Memory B cell (primary cell): ENCODE results near the gene GLRA1.
"Not testable (repeated sequence)": the region's sequence is repeated elsewhere in the genome, so short reads cannot be mapped to it uniquely, and the experiment has no call there.

Experiments
- ATAC-seq: fragments of 150-1000 bp; cut with Tn5 transposase; 2 replicates; pipeline ENCODE4 v1.10.0; 2021; ENCODE audit warnings: low read depth, mild to moderate bottlenecking, moderate library complexity
- DNase-seq, 2 donors: peaks; one replicate each; pipeline ENCODE4 v3.0.0; 2022; ENCODE audit warnings: low spot score in 2 of 2
- H3K27ac Mint-ChIP-seq: one replicate; pipeline ENCODE4 v1.8.0; 2022; ENCODE audit warnings: mild to moderate bottlenecking, moderate library complexity, mixed read lengths
- H3K27me3 Mint-ChIP-seq: one replicate; pipeline ENCODE4 v1.8.0; 2022; ENCODE audit warnings: mixed read lengths
- H3K36me3 Mint-ChIP-seq: one replicate; pipeline ENCODE4 v1.8.0; 2022; ENCODE audit warnings: mild to moderate bottlenecking, mixed read lengths
- H3K4me1 Mint-ChIP-seq: one replicate; pipeline ENCODE4 v1.8.0; 2022; ENCODE audit warnings: mixed read lengths
- H3K4me3 Mint-ChIP-seq: one replicate; pipeline ENCODE4 v1.8.0; 2022; ENCODE audit warnings: mild to moderate bottlenecking, moderate library complexity, mixed read lengths
- H3K9me3 Mint-ChIP-seq: one replicate; pipeline ENCODE4 v1.8.0; 2022; ENCODE audit warnings: mixed read lengths

GLRA1 gene

GRCh38 chr5:151810449-151810848 lies 114.2 kb downstream of the GLRA1 start:
- DNase-seq (no peak), ATAC-seq (no peak)
- Mint-ChIP-seq H3K4me3 (no peak overlapping the region), H3K36me3 (peaks cover 24% of the 10 kb centered on the region), H3K27ac (peak overlapping the region; percentile 43), H3K9me3 (no peaks in the 10 kb centered on the region), H3K4me1 (peaks cover 5% of the 10 kb centered on the region), H3K27me3 (no peaks in the 10 kb centered on the region)

DNA sequence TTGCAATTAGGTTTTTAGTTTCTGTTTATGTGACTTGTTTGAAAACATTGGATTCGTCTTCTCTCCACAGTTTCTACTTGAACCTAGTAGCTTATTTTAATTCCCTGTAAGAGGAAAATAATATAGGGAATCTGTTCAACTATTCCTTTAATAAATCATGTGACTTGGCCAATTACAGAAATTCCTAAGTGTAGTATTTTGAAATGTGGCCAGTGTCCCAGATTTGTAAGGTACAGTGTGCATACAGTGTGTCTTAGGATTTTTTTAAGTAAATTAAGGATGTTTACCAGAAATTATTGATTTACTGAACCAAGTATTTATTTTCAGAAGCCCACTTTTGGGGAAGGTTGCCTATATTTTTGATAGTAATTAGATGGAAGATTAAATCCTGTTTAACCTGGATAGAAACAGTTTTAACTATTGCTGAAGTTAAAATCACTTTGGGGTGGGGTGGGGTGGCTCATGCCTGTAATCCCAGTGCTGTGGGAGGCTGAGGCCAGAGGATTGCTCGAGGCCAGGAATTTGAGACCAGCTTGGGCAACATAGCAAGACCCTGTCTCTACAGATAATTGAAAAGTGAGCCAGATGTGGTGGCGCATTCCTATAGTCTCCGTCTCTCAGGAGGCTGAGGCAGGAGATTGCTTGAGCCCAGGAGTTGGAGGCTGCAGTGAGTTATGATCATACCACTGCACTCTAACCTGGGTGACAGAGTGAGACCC lies 116.0 kb downstream of the GLRA1 start:
- Mint-ChIP-seq H3K9me3 (no peaks in the 10 kb centered on the region), H3K27ac (no peak overlapping the region), H3K27me3 (no peaks in the 10 kb centered on the region), H3K36me3 (peaks cover 24% of the 10 kb centered on the region), H3K4me1 (peaks cover 7% of the 10 kb centered on the region), H3K4me3 (no peak overlapping the region)
- ATAC-seq (no peak), DNase-seq (no peak)

DNA sequence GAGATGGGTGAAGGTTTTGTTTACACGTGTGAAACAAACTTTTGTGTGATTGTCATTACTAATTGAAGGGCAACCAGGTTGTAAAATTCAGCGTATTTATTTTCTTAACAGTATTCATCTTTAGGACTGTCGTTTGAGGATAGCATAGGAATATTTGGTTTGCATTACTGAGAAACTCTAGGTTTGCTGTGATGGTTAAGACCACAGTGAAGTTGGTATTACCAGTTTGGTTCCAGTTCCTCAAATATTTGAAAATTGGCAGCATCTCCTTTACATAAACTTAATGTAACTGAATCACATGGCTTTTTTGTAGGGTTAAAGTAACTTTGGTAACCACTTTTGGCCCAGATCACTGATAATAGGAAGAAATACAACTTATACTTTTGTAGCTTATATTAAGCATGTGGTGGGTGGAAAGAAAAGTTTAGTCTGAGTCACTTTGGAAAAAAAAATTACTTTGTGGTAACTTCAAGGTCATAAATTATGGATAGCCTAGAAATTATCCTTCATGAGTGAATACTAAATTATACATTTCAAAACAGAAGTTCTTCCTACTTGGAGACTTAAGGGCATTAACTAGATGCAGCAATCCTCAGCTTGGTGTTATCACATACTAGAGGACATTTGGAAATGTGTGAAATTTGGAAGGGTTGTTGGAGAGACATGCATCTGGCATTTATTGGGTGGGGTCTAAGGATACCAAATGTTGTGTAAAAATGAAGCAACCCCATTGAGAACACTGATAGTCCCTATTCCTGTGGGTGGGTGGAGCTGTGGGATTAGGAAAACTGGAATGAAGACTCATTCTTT lies 119.0 kb downstream of the GLRA1 start:
- H3K4me1 Mint-ChIP-seq: peaks cover 5% of the 10 kb centered on the region
- no peak for DNase-seq
- peaks cover 19% of the 10 kb centered on the region for H3K36me3 Mint-ChIP-seq
- H3K27ac Mint-ChIP-seq: peak overlapping the region; percentile 81
- H3K9me3 Mint-ChIP-seq: no peaks in the 10 kb centered on the region
- ATAC-seq: no peak
- no peak overlapping the region for H3K4me3 Mint-ChIP-seq
- H3K27me3 Mint-ChIP-seq: no peaks in the 10 kb centered on the region

GRCh38 chr5:151800532-151800931 lies 124.1 kb downstream of the GLRA1 start:
- H3K4me1 Mint-ChIP-seq: peaks cover 5% of the 10 kb centered on the region
- no peak overlapping the region for H3K4me3 Mint-ChIP-seq
- peaks cover 24% of the 10 kb centered on the region for H3K36me3 Mint-ChIP-seq
- ATAC-seq (no peak), DNase-seq (no peak)
- H3K27ac Mint-ChIP-seq: no peak overlapping the region
- no peaks in the 10 kb centered on the region for H3K9me3 Mint-ChIP-seq
- H3K27me3 Mint-ChIP-seq: no peaks in the 10 kb centered on the region

DNA sequence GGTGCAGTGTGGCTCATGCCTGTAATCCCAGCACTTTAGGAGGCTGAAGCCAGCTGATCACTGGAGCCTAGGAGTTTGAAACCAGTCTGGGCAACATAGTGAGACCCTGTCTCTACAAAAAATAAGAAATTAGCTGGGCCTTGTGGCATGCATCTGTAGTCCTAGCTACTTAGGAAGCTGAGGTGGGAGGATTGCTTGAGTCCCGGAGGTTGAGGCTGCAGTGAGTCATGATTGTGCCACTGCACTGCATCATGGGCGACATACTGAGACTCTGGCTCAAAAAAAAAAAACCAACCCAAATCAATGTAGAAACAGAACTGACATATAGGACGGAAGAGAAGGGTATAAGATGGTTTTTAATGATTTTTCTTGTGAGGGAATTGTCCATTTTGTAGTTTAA lies 125.2 kb downstream of the GLRA1 start:
- H3K27me3 Mint-ChIP-seq: no peaks in the 10 kb centered on the region
- H3K27ac Mint-ChIP-seq: no peak overlapping the region
- peaks cover 24% of the 10 kb centered on the region for H3K36me3 Mint-ChIP-seq
- H3K4me1 Mint-ChIP-seq: peaks cover 3% of the 10 kb centered on the region
- no peak for DNase-seq
- ATAC-seq: no peak
- H3K9me3 Mint-ChIP-seq: no peaks in the 10 kb centered on the region
- H3K4me3 Mint-ChIP-seq: no peak overlapping the region

GRCh38 chr5:151798674-151799073 lies 126.0 kb downstream of the GLRA1 start:
- no peak overlapping the region for H3K27ac Mint-ChIP-seq

GRCh38 chr5:151795426-151795825 lies 129.2 kb downstream of the GLRA1 start:
- no peak overlapping the region for H3K4me3 Mint-ChIP-seq
- no peak for ATAC-seq
- H3K27me3 Mint-ChIP-seq: no peaks in the 10 kb centered on the region
- no peaks in the 10 kb centered on the region for H3K9me3 Mint-ChIP-seq
- peaks cover 3% of the 10 kb centered on the region for H3K4me1 Mint-ChIP-seq
- DNase-seq: no peak
- H3K27ac Mint-ChIP-seq: no peak overlapping the region
- H3K36me3 Mint-ChIP-seq: peaks cover 36% of the 10 kb centered on the region

More at GRCh38 chr5:151798674-151799073, 126.0 kb downstream of the GLRA1 start:
- Mint-ChIP-seq H3K4me1 (peaks cover 3% of the 10 kb centered on the region), H3K36me3 (peaks cover 27% of the 10 kb centered on the region), H3K27me3 (no peaks in the 10 kb centered on the region), H3K9me3 (no peaks in the 10 kb centered on the region), H3K4me3 (no peak overlapping the region)
- DNase-seq (no peak), ATAC-seq (no peak)

- no peaks in the 10 kb centered on the region for H3K9me3 Mint-ChIP-seq
- ATAC-seq (no peak), DNase-seq (no peak)
- H3K27me3 Mint-ChIP-seq: no peaks in the 10 kb centered on the region
- peaks cover 39% of the 10 kb centered on the region for H3K36me3 Mint-ChIP-seq
- H3K4me3 Mint-ChIP-seq: no peak overlapping the region
- H3K27ac Mint-ChIP-seq: no peak overlapping the region
- H3K4me1 Mint-ChIP-seq: peaks cover 3% of the 10 kb centered on the region
Measured at GRCh38 chr5:151793358-151793757, 131.3 kb downstream of the GLRA1 start.

- Mint-ChIP-seq H3K9me3 (no peaks in the 10 kb centered on the region), H3K4me3 (no peak overlapping the region), H3K27ac (no peak overlapping the region), H3K4me1 (peaks cover 11% of the 10 kb centered on the region), H3K27me3 (no peaks in the 10 kb centered on the region), H3K36me3 (peaks cover 29% of the 10 kb centered on the region)
- no peak for ATAC-seq
- DNase-seq: no peak
Measured at GRCh38 chr5:151787817-151788216, 136.8 kb downstream of the GLRA1 start.

DNA sequence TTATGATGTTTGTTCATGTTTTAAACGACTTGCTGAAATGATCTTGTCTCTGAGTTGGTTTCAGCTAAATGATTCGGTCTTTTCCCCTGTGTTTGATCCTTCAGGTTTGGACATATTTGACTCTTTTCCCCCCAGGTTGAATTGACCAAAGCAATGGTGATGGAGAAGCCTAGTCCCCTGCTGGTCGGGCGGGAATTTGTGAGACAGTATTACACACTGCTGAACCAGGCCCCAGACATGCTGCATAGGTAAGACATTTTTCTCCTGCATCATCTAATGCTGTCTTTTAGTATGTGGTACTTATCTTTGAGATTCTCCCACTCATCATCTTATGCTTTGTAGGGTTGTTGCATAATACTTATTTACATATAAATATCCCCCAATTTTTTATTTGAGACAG lies 138.2 kb downstream of the GLRA1 start:
- no peaks in the 10 kb centered on the region for H3K9me3 Mint-ChIP-seq
- no peak overlapping the region for H3K4me3 Mint-ChIP-seq
- peak overlapping the region; percentile 78 for H3K27ac Mint-ChIP-seq
- H3K36me3 Mint-ChIP-seq: peaks cover 25% of the 10 kb centered on the region
- ATAC-seq: no peak
- no peaks in the 10 kb centered on the region for H3K27me3 Mint-ChIP-seq
- no peak for DNase-seq
- H3K4me1 Mint-ChIP-seq: peaks cover 11% of the 10 kb centered on the region

DNA sequence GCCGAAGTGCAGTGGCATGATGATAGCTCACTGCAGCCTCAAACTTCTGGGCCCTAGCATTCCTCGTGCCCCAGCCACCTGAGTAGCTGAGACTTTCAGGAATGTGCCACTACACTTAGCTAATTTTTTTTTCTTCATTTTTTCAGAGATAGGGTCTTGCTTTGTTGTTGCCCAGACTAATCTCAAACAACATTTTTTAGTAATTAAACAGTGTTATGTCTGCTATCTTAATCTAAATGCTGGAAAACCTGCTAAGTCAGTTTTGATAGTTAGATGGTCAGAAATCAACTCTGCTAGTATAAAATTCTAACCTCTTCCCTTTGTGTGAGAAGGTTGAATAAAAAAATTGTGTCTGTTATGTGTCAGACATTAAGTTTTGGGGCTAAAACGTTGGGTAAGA lies 140.5 kb downstream of the GLRA1 start:
- Mint-ChIP-seq H3K9me3 (no peaks in the 10 kb centered on the region), H3K36me3 (peaks cover 15% of the 10 kb centered on the region), H3K27ac (peak overlapping the region; percentile 38), H3K27me3 (no peaks in the 10 kb centered on the region), H3K4me1 (peaks cover 30% of the 10 kb centered on the region), H3K4me3 (peak overlapping the region; percentile 8)
- DNase-seq (no peak), ATAC-seq (no peak)

GRCh38 chr5:151783664-151784063 lies 141.0 kb downstream of the GLRA1 start:
- H3K27ac Mint-ChIP-seq, H3K4me3 Mint-ChIP-seq, H3K9me3 Mint-ChIP-seq, H3K27me3 Mint-ChIP-seq, ATAC-seq, DNase-seq: not testable (repeated sequence)
- Mint-ChIP-seq H3K36me3 (peaks cover 17% of the 10 kb centered on the region), H3K4me1 (peaks cover 32% of the 10 kb centered on the region)

GRCh38 chr5:151781201-151781600 lies 143.4 kb downstream of the GLRA1 start:
- DNase-seq (no peak), ATAC-seq (no peak)
- H3K27me3 Mint-ChIP-seq: no peaks in the 10 kb centered on the region
- no peak overlapping the region for H3K4me3 Mint-ChIP-seq
- H3K27ac Mint-ChIP-seq: peak overlapping the region; percentile 33
- H3K4me1 Mint-ChIP-seq: peaks cover 40% of the 10 kb centered on the region
- H3K9me3 Mint-ChIP-seq: no peaks in the 10 kb centered on the region
- H3K36me3 Mint-ChIP-seq: peaks cover 22% of the 10 kb centered on the region

GRCh38 chr5:151780348-151780747 lies 144.3 kb downstream of the GLRA1 start:
- Mint-ChIP-seq H3K36me3 (peaks cover 24% of the 10 kb centered on the region), H3K27ac (no peak overlapping the region), H3K9me3 (no peaks in the 10 kb centered on the region), H3K4me3 (no peak overlapping the region), H3K4me1 (peaks cover 45% of the 10 kb centered on the region), H3K27me3 (no peaks in the 10 kb centered on the region)
- ATAC-seq (no peak), DNase-seq (no peak)
